HG02642 (cell line): ENCODE results near the gene IL12RB1.

Experiments
- ATAC-seq: cut with Tn5 transposase; IDR thresholded peaks from one replicate; pipeline ENCODE4 v1.9.1; 2021; ENCODE audit warnings: mild to moderate bottlenecking; ENCODE audit not compliant: unreplicated experiment, poor library complexity

IL12RB1 gene

DNA sequence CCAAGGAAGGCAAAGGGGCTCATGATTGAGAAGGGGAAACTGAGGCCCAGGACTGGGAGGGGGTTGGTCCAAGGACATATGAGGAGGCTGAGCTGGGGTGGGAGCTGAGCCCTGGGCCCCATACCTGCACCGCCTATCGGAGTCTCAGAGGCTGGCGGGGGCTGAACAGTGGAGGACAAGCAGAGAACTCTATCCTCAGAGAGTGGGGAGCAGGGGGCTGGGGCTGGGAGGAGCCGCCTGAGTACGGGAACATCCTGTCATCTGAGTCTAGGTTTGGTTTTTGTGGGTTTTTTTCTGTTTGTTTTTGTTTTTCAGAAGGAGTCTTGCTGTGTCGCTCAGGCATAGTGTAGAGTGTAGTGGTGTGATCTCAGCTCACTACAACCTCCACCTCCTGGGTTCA is 72.5 kb downstream of the IL12RB1 start:
- ATAC-seq: no peak

DNA sequence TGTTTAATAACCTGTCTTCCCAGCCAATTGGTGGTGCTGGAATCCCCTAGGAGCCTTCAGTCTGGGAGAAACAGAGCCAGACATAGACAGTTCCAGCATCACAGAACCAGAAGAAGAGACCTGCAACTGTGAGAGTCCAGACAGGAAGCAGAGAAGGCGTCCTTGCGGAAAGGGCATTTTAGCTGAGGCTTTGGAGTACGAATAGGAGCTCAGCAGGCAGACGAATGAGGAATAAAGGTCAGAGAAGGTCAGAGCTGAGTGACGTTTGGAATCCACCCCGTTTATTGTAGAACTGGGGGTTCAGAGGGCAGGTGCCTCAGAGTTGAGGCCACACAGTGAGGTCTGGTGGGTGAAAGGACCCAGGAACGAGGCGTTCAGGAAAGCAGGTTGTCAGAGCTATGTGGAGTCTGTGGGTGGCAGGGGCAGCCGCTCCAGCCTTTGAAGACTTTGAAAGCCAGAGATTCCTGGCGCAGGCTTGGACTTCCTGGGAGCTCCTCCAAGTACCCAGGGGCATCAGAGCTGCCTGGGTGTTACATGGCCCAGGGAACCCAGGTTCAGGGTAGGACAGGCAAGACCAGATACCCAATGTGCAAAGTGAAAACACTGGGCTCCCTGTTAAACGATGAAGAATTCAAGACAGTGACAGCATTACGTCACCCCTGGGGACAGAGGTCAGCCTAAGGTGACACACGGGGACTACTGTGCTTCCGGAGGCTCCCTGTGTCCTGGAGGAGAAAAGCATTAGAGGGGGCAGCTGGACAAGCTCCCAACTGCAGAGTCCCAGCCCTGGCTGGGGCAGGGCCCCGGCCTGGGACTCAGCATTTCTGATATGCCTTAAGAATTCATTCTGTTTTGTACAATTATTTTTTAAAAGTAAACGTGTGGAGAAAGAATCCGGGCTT is 73.3 kb downstream of the IL12RB1 start:
- ATAC-seq: no peak

DNA sequence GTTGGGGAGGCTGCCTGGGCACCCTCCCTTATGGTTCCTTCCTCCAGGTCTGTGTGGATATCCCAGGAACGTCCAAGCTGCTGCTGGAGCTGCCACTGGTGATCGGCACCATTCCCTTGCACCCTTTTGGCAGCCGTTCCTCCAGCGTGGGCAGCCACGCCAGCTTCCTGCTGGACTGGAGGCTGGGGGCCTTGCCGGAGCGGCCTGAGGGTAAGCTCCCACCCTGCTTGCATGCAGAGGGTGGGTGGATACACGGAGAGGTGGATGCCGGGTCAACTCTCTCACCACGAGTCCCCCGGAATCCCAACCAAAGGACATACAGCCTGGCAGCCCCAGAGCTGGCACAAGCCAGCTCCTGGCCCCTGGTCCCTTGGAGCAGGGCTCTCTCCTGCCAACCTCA is 76.6 kb downstream of the IL12RB1 start:
- no peak for ATAC-seq

DNA sequence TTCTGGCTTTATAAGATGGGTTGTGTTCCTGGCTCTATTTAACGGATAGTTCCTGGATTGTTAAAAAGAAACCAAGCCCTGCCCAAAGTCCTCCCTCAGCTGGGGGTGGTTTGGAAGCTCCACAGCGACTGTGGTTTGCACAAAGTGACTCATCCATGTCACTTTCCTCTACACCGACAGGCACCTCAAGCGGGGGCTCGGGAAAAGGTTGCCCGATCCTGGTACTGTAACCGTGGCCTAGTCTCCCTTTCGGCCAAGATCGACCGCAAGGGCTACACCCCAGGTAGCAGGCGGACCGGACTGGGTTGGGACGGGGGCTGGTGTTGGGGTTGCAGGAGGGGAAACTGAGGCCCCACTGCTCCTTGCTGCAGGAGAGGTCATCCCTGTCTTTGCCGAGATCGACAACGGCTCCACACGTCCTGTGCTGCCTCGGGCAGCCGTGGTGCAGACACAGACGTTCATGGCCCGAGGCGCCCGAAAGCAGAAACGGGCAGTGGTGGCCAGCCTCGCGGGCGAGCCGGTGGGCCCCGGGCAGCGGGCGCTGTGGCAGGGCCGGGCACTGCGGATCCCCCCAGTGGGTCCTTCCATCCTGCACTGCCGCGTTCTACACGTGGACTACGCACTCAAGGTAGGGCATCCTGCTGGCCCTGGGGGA is 77.2 kb downstream of the IL12RB1 start:
- ATAC-seq: no peak
